CD4-positive, alpha-beta memory T cell (primary cell): ENCODE measurements around the gene LHX5. TPM values are rescaled to one million over a fixed set of nuclear protein-coding genes. Genes with fewer than 3 reads are reported as not detected.

Experiments
- CTCF ChIA-PET: fragments of 350-600 bp; sonication (Branson Sonifier 250); formaldehyde crosslinking; loops from one replicate; lab custom pipeline; 2021; ENCODE audit warnings: inconsistent platforms; ENCODE audit not compliant: partially characterized antibody; lab: Charles Lee
- POLR2A ChIA-PET: fragments of 350-600 bp; sonication (Branson Sonifier 250); formaldehyde crosslinking; loops from one replicate; lab custom pipeline; 2021; ENCODE audit not compliant: partially characterized antibody; lab: Charles Lee
- DNase-seq, 5 donors: peaks; one replicate each; pipeline versions ENCODE4 v3.0.0 to v3.0.0-alpha.2; 2020 to 2022; ENCODE audit warnings: mixed read lengths in 1 of 5
- H3K27ac ChIP-seq: one replicate; pipeline ENCODE4 v1.7.0; 2013; ENCODE audit warnings: low read depth, low read length
- H3K27me3 ChIP-seq: 2 replicates; pipeline ENCODE4 v1.7.0; 2013; ENCODE audit warnings: mild to moderate bottlenecking, low read length, moderate library complexity; ENCODE audit not compliant: insufficient read depth
- H3K36me3 ChIP-seq: 2 replicates; pipeline ENCODE4 v1.7.0; 2013; ENCODE audit warnings: mild to moderate bottlenecking, low read length, moderate library complexity; ENCODE audit not compliant: insufficient read depth
- H3K4me1 ChIP-seq: 2 replicates; pipeline ENCODE4 v1.7.0; 2013; ENCODE audit warnings: mild to moderate bottlenecking, low read length, moderate library complexity; ENCODE audit not compliant: insufficient read depth
- H3K4me3 ChIP-seq, 2 donors: one replicate each; pipeline ENCODE4 v1.7.0; 2013; ENCODE audit warnings: low read length in 2 of 2, mild to moderate bottlenecking in 1 of 2
- H3K9me3 ChIP-seq, 2 donors: one replicate each; pipeline ENCODE4 v1.7.0; 2013; ENCODE audit warnings: low read length in 2 of 2, control low read depth in 1 of 2; ENCODE audit not compliant: control insufficient read depth in 1 of 2
- H3K27ac Mint-ChIP-seq, 7 donors: one replicate each; pipeline ENCODE4 v1.8.0; 2020 to 2021; ENCODE audit warnings: mixed read lengths in 7 of 7, mild to moderate bottlenecking in 6 of 7, inconsistent platforms in 3 of 7, moderate library complexity in 3 of 7
- H3K27me3 Mint-ChIP-seq, 2 donors: one replicate each; pipeline ENCODE4 v1.8.0; 2020 to 2021; ENCODE audit warnings: mixed read lengths in 2 of 2
- H3K36me3 Mint-ChIP-seq, 2 donors: one replicate each; pipeline ENCODE4 v1.8.0; 2020 to 2021; ENCODE audit warnings: mixed read lengths in 2 of 2, inconsistent platforms in 1 of 2, mild to moderate bottlenecking in 1 of 2
- H3K4me1 Mint-ChIP-seq, 4 donors: one replicate each; pipeline ENCODE4 v1.8.0; 2020 to 2021; ENCODE audit warnings: mixed read lengths in 4 of 4, mild to moderate bottlenecking in 1 of 4
- H3K4me3 Mint-ChIP-seq, 8 donors: one replicate each; pipeline ENCODE4 v1.8.0; 2020 to 2021; ENCODE audit warnings: mixed read lengths in 8 of 8, mild to moderate bottlenecking in 7 of 8, moderate library complexity in 6 of 8, inconsistent platforms in 3 of 8
- H3K9me3 Mint-ChIP-seq, 8 donors: one replicate each; pipeline ENCODE4 v1.8.0; 2020 to 2021; ENCODE audit warnings: mixed read lengths in 8 of 8, mild to moderate bottlenecking in 5 of 8, inconsistent platforms in 3 of 8, moderate library complexity in 1 of 8
- intact Hi-C: fragments of 100-400 bp; cut with micrococcal nuclease; formaldehyde crosslinking; loops from one replicate; pipeline ENCODE4 v1.15.1; 2023
- polyA plus RNA-seq, 2 donors: library from polyadenylated mRNA; unstranded; fragments of 300-500 nt; fragmentation: Illumina TruSeq; gene quantifications; one replicate each; pipeline ENCODE4 v1.2.3, GENCODE V29; 2021
- total RNA-seq, 2 experiments: library from RNA; stranded (reverse); gene quantifications; one replicate each; pipeline ENCODE4 v1.2.3, GENCODE V29; 2021

LHX5 gene
- total and polyA plus RNA-seq, 4 experiments from 2014 or later: not detected

DNA sequence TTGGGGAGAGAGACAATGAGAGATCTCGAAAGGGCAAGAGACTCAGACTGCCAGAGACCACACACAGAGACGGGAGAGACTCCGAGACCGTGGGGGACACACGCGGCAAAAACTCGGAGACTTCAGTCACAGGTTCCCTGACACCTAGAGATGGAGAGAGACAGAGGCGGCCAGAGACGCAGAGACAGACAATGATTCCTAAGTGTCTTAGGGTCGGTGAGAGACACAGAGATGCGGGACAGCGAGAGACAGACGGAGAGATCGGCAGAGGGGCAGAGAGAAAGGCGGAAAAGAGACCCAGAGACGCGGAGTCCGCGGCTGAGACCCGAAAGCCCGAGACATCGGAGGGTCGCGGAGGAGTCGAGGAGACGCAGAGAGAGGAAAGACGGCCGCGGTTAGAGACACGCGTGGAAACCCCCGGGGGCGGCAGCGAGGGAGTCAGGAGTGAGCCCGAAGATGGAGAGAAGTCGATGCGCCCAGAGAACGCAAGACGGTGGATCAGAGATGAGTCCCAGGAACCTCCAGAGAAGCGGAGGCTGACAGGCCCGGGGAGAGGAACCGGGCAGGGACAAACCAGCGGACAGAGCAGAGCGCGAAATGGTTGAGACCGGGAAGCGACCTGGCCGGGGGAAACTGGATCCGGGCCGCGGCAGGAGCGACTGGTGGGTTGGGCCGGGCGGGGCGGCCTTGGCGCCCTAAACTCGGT is 7.8 kb downstream of the LHX5 start:
- CTCF ChIA-PET: no interaction called here
- H3K27ac Mint-ChIP-seq: peak overlapping the region in 1 of 7 donors; percentile 38
- H3K27me3 ChIP-seq: peaks cover 24% of the 10 kb centered on the region

GRCh38 chr12:113462998-113463745 is 8.5 kb downstream of the LHX5 start:
- no peaks in the 10 kb centered on the region for H3K9me3 ChIP-seq
- H3K4me1 Mint-ChIP-seq: peaks cover 17 to 38% (median 25%) of the 10 kb centered on the region in 4 donors
- peak overlapping the region in 1 of 7 donors; percentile 38 for H3K27ac Mint-ChIP-seq
- DNase-seq: no peak
- peak overlapping the region in 1 of 2 donors; percentile 5 for H3K4me3 ChIP-seq
- no peak overlapping the region for H3K27ac ChIP-seq
- ChIA-PET CTCF (interaction anchor here (1.7 kb wide), 1 partner anchor 1045 kb away, joined by 4 read pairs; no protein-coding TSS in a partner anchor), POLR2A (no interaction called here)
- intact Hi-C loops: loop anchor here (5.0 kb wide), 1 partner anchor 1044 kb away; no protein-coding TSS in a partner anchor
- H3K27me3 Mint-ChIP-seq: peaks cover 44 to 50% of the 10 kb centered on the region in 2 donors
- H3K4me3 Mint-ChIP-seq: peak overlapping the region; percentile 59 to 83 (median 79)
- peaks cover 24% of the 10 kb centered on the region for H3K27me3 ChIP-seq
- H3K36me3 ChIP-seq: no peaks in the 10 kb centered on the region
- H3K36me3 Mint-ChIP-seq: peaks cover 0 to 2% of the 10 kb centered on the region in 2 donors
- H3K9me3 Mint-ChIP-seq: peaks cover 0 to 5% (median 0%) of the 10 kb centered on the region in 8 donors
- H3K4me1 ChIP-seq: peaks cover 36% of the 10 kb centered on the region

More for the DNA sequence above, 7.8 kb downstream of the LHX5 start:
- H3K4me3 ChIP-seq: peak overlapping the region in 1 of 2 donors; percentile 5
- DNase-seq: no peak
- POLR2A ChIA-PET: no interaction called here
- H3K4me1 ChIP-seq: peaks cover 36% of the 10 kb centered on the region
- Mint-ChIP-seq H3K36me3 (peaks cover 0 to 2% of the 10 kb centered on the region in 2 donors), H3K9me3 (peaks cover 0 to 5% (median 0%) of the 10 kb centered on the region in 8 donors), H3K27me3 (peaks cover 47 to 48% of the 10 kb centered on the region in 2 donors), H3K4me1 (peaks cover 17 to 38% (median 28%) of the 10 kb centered on the region in 4 donors), H3K4me3 (peak overlapping the region; percentile 59 to 83 (median 79))
- intact Hi-C loops: loop anchor here (5.0 kb wide), 1 partner anchor 1043 kb away; no protein-coding TSS in a partner anchor
- no peaks in the 10 kb centered on the region for H3K9me3 ChIP-seq
- H3K27ac ChIP-seq: no peak overlapping the region
- no peaks in the 10 kb centered on the region for H3K36me3 ChIP-seq

- Mint-ChIP-seq H3K4me3 (peak overlapping the region; percentile 77 to 95 (median 85)), H3K27ac (peak overlapping the region in 1 of 7 donors; percentile 58), H3K36me3 (peaks cover 0 to 2% of the 10 kb centered on the region in 2 donors), H3K27me3 (peaks cover 42 to 52% of the 10 kb centered on the region in 2 donors), H3K9me3 (peaks cover 0 to 5% (median 0%) of the 10 kb centered on the region in 8 donors), H3K4me1 (peaks cover 17 to 38% (median 25%) of the 10 kb centered on the region in 4 donors)
- CTCF ChIA-PET: interaction anchor here (1.7 kb wide), 1 partner anchor 1046 kb away, joined by 4 read pairs; no protein-coding TSS in a partner anchor
- H3K27ac ChIP-seq: no peak overlapping the region
- DNase-seq: peak in 4 of 5 donors; percentile 53 to 59 (median 55)
- no peaks in the 10 kb centered on the region for H3K9me3 ChIP-seq
- H3K36me3 ChIP-seq: no peaks in the 10 kb centered on the region
- H3K4me1 ChIP-seq: peaks cover 32% of the 10 kb centered on the region
- H3K27me3 ChIP-seq: peaks cover 24% of the 10 kb centered on the region
- H3K4me3 ChIP-seq: no peak overlapping the region
- POLR2A ChIA-PET: no interaction called here
- intact Hi-C loops: loop anchor here (5.0 kb wide), 1 partner anchor 1045 kb away; no protein-coding TSS in a partner anchor
Observed at GRCh38 chr12:113462117-113462774, 9.4 kb downstream of the LHX5 start.

GRCh38 chr12:113461666-113462065 is 10.0 kb downstream of the LHX5 start:
- ChIA-PET POLR2A (no interaction called here), CTCF (interaction anchor here (1.7 kb wide), 1 partner anchor 1047 kb away, joined by 4 read pairs; no protein-coding TSS in a partner anchor)
- Histone ChIP-seq H3K4me1 (peaks cover 28% of the 10 kb centered on the region), H3K36me3 (no peaks in the 10 kb centered on the region), H3K27ac (no peak overlapping the region), H3K9me3 (no peaks in the 10 kb centered on the region), H3K4me3 (no peak overlapping the region), H3K27me3 (peaks cover 20% of the 10 kb centered on the region)
- no peak overlapping the region for H3K27ac Mint-ChIP-seq
- H3K27me3 Mint-ChIP-seq: peaks cover 38 to 48% of the 10 kb centered on the region in 2 donors
- H3K36me3 Mint-ChIP-seq: peaks cover 0 to 2% of the 10 kb centered on the region in 2 donors
- H3K4me1 Mint-ChIP-seq: peaks cover 14 to 33% (median 21%) of the 10 kb centered on the region in 4 donors
- DNase-seq: no peak
- peaks cover 0 to 4% (median 0%) of the 10 kb centered on the region in 8 donors for H3K9me3 Mint-ChIP-seq
- H3K4me3 Mint-ChIP-seq: peak overlapping the region in 6 of 8 donors; percentile 29 to 65 (median 37)
- intact Hi-C loops: loop anchor here (5.0 kb wide), 1 partner anchor 1046 kb away; no protein-coding TSS in a partner anchor

GRCh38 chr12:113459981-113460380 is 11.7 kb downstream of the LHX5 start:
- peaks cover 0 to 2% of the 10 kb centered on the region in 2 donors for H3K36me3 Mint-ChIP-seq
- ChIA-PET CTCF (interaction anchor here (1.4 kb wide), 1 partner anchor 34 kb away, joined by 3 read pairs; no protein-coding TSS in a partner anchor), POLR2A (no interaction called here)
- intact Hi-C loops: loop anchor here (5.0 kb wide), 1 partner anchor 1047 kb away; no protein-coding TSS in a partner anchor
- H3K4me1 Mint-ChIP-seq: peaks cover 10 to 25% (median 17%) of the 10 kb centered on the region in 4 donors
- Histone ChIP-seq H3K27ac (no peak overlapping the region), H3K9me3 (no peaks in the 10 kb centered on the region), H3K36me3 (no peaks in the 10 kb centered on the region), H3K4me3 (no peak overlapping the region), H3K27me3 (peaks cover 11% of the 10 kb centered on the region), H3K4me1 (peaks cover 20% of the 10 kb centered on the region)
- H3K27ac Mint-ChIP-seq: no peak overlapping the region
- peaks cover 35 to 40% of the 10 kb centered on the region in 2 donors for H3K27me3 Mint-ChIP-seq
- no peak for DNase-seq
- peaks cover 0 to 4% (median 0%) of the 10 kb centered on the region in 8 donors for H3K9me3 Mint-ChIP-seq
- no peak overlapping the region for H3K4me3 Mint-ChIP-seq

DNA sequence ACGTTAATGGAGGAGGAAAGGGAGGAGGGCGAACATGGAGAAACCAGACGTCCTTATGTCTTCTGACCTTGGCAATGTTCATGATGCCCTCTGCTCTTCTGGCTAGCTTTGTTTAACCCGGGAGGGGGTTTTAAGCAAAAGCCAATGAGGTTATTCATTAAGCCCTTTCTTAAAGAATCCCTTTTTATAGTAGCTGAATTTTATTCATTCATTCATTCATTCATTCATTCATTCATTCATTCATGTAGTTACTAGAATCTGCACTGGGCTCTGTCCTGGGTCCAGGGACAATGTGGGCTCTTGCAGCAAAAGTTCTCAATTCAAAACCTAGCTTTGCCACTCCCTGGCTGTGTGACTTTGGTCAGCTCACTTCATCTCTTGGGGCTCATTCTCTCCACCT is 14.0 kb downstream of the LHX5 start:
- no peak overlapping the region for H3K4me3 ChIP-seq
- ChIA-PET CTCF (no interaction called here), POLR2A (no interaction called here)
- peaks cover 3% of the 10 kb centered on the region for H3K27me3 ChIP-seq
- peaks cover 24 to 36% of the 10 kb centered on the region in 2 donors for H3K27me3 Mint-ChIP-seq
- H3K4me1 ChIP-seq: no peaks in the 10 kb centered on the region
- H3K9me3 Mint-ChIP-seq: peaks cover 0 to 2% (median 0%) of the 10 kb centered on the region in 8 donors
- intact Hi-C loops: no loop called here
- no peaks in the 10 kb centered on the region for H3K9me3 ChIP-seq
- H3K4me1 Mint-ChIP-seq: peaks cover 2 to 11% (median 5%) of the 10 kb centered on the region in 4 donors
- H3K36me3 Mint-ChIP-seq: peaks cover 0 to 2% of the 10 kb centered on the region in 2 donors
- H3K27ac ChIP-seq: no peak overlapping the region
- no peak overlapping the region for H3K27ac Mint-ChIP-seq
- no peak for DNase-seq
- no peaks in the 10 kb centered on the region for H3K36me3 ChIP-seq
- H3K4me3 Mint-ChIP-seq: no peak overlapping the region
